ENCODE results near the gene ADGRL4.

GRCh38 chr1:79040424-79041082, 34.0 kb upstream of the ADGRL4 start:
- TF ChIP-seq CTCF (IDR thresholded peaks at IDR 0.05) (no peak), POLR2A (IDR thresholded peaks at IDR 0.05) (no peak)
